Measurements from ENCODE around the gene GINS2. TPM values are rescaled to one million over a fixed set of nuclear protein-coding genes. Genes with fewer than 3 reads are reported as not detected.
A peak's percentile ranks its signal among the peaks of the same experiment; 100 is the strongest.

GINS2 gene
- total RNA-seq, 3 donors from 2014 or later = 60.6 to 65.8 (median 62.7) TPM

DNA sequence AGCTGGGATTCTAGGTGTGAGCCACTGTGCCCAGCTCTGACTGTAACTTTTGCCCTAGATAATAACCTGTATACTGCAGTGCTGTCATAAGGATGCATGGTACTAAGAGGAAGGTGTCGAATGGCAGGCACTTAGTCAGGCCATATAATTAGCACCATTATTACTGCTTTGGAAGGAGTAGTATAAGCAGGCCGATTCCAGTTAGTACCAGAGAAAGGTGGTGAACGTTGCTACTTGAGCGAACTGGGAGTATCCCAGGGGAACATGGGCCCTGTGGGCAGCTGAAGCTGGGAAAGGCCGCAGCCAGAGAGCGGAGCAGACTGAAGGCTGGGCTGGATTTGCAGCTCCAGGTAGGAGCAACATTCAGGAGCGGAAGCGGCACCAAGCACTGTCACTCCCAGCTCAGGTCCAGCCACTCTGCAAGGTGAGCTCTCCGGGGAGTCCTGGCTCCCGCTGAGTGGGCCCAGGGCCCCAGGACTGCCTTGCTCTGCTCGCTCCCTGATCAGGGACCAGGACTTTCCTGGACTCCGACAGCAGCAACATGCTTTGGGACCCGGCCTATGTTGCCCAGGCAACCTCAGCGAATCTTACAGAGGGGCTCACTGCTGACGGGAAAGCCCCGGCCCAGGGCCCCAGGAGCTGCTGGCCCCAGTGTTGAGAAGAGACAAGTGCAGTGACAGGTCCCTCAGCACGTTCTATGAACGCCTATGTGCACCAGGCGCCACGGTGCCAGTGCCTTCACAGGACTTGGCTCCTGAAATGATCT lies 33.6 kb upstream of the GINS2 start:
- H3K4me1 Mint-ChIP-seq (ENCODE audit: low read depth) = no peaks in the 10 kb centered on the region
- no peaks in the 10 kb centered on the region for H3K9me3 Mint-ChIP-seq
- no peak for ATAC-seq
- H3K4me3 Mint-ChIP-seq = no peak overlapping the region
- H3K36me3 Mint-ChIP-seq (ENCODE audit: insufficient read depth) = no peaks in the 10 kb centered on the region
- H3K27me3 Mint-ChIP-seq (ENCODE audit: low read depth) = peaks cover 7% of the 10 kb centered on the region
- DNase-seq = no peak

DNA sequence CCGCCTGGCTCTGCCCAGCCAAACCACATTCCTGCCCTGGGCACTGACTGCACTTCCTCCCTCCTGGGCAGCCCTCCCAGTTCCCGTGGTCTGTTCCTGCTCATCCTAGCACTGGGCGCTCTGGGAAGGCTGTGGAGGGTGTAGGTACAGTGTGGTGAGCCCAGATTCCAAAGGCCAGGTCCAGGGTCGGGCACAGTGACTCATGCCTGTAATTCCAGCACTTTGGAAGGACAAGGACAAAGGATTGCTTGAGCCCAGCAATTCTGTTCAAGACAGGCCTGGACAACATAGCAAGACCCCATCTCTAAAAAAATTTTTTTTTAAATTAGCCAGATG lies 31.5 kb upstream of the GINS2 start:
- ATAC-seq (no peak), DNase-seq (no peak)
- Mint-ChIP-seq H3K4me3 (no peak overlapping the region), H3K27me3 (ENCODE audit: low read depth) (peaks cover 7% of the 10 kb centered on the region), H3K9me3 (no peaks in the 10 kb centered on the region), H3K36me3 (ENCODE audit: insufficient read depth) (no peaks in the 10 kb centered on the region), H3K4me1 (ENCODE audit: low read depth) (peaks cover 6% of the 10 kb centered on the region)

DNA sequence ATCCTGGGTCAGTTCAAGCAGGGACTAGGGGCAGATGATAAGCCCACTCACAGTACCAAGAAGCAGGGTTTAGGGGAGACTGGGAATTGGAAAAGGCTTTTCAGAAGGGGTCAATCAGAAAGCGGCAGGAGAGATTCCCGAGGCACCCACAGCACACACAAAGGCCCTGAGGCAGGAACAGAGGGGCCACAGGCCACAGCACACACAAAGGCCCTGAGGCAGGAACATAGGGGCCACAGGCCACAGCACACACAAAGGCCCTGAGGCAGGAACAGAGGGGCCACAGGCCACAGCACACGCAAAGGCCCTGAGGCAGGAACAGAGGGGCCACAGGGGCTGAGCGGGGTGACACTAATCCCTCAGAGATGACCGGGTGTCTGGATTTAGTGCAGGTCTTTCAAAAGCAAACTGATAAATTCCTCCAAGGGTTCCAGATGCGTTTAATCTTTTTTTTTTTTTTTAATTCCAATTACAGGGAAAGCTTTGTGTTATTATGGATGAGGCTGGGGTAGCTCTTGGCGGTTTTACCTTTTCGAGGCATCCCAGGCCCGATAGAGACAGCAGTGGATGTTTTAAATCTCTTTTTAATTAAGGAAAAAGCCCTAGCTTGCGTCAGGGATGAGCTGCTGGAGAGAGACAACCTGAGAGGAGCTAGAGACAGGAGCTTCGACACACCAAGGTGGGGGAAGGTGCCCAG lies 31.0 kb upstream of the GINS2 start:
- Mint-ChIP-seq H3K4me1 (ENCODE audit: low read depth) (peaks cover 7% of the 10 kb centered on the region), H3K36me3 (ENCODE audit: insufficient read depth) (no peaks in the 10 kb centered on the region), H3K4me3 (no peak overlapping the region), H3K9me3 (no peaks in the 10 kb centered on the region), H3K27me3 (ENCODE audit: low read depth) (peaks cover 7% of the 10 kb centered on the region)
- ATAC-seq (no peak), DNase-seq (no peak)

DNA sequence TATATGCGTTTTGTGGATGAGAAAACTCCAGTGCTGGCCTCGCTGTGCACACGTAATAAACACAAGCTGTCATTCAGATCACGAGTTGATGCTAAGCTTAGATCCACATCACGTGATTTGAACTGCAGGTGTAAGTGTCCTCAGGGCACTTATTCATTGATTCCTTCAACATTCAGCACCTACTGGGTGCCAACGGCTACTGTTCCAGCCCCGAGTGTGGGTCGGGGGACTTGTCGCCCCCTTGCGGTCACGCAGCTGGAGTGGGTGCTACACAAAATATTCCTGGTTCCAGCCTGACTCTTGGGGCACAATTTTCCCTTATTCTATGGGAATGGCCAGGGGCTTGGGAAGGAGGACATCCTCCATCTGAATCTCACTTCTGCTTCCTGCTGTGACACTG lies 29.9 kb upstream of the GINS2 start:
- no peak for ATAC-seq
- H3K4me1 Mint-ChIP-seq (ENCODE audit: low read depth) = peaks cover 7% of the 10 kb centered on the region

DNA sequence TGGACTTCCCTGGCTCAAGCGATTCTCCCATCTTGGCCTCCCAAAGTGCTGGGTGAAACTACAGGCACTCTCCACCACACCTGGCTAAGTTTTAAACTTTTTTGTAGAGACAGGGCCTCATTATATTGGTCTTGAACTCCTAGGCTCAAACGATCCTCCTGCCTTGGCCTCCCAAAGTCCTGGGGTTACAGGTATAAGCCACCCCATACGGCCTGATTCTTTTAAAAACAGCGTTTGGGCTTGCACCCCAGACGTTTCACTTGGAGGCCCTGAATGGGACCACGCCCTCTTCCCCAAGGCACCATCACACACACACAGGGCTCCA lies 29.4 kb upstream of the GINS2 start:
- Mint-ChIP-seq H3K36me3 (ENCODE audit: insufficient read depth) (no peaks in the 10 kb centered on the region), H3K4me3 (no peak overlapping the region), H3K27me3 (ENCODE audit: low read depth) (peaks cover 7% of the 10 kb centered on the region), H3K4me1 (ENCODE audit: low read depth) (peaks cover 7% of the 10 kb centered on the region), H3K9me3 (no peaks in the 10 kb centered on the region)
- ATAC-seq = no peak
- DNase-seq = no peak

More for the DNA sequence above, 29.9 kb upstream of the GINS2 start:
- no peaks in the 10 kb centered on the region for H3K36me3 Mint-ChIP-seq (ENCODE audit: insufficient read depth)
- peaks cover 7% of the 10 kb centered on the region for H3K27me3 Mint-ChIP-seq (ENCODE audit: low read depth)
- no peaks in the 10 kb centered on the region for H3K9me3 Mint-ChIP-seq
- H3K4me3 Mint-ChIP-seq = no peak overlapping the region
- DNase-seq = no peak

DNA sequence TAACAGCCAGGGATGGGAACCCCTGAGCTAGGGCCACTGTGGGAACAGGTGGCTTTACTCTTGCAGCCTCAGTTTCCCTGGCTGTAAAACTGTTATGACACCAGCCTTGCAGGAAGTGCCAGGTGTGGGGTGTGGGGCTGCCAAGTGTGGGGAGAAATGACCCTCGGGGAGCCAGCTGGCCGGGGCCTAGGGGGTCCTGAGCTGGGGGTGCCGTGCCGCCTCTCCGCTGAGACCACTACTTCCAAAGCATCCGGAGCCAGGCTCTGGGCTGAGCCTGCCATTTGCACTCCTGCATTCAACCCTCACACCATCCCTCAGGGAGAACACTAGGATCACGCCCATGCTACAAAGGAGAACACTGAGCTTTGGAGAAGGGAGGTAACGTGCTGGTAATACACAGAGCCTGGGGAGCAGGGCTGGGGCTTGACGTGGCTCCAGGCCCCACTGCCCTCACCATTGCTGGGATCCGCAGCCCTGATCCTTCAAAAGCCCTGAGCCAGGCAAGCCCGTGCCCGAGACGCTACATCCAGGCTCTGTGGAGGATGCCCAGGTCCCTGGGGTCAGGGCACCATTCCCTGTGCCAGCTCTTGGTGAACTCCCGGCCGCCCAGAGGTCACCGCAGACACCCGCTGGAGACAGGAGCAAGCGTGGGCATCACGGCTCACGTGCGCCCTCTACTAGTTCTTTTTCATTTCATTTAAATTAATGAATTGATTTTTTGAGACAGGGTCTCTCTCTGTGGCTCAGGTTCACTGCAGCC lies 28.8 kb upstream of the GINS2 start:
- peaks cover 7% of the 10 kb centered on the region for H3K4me1 Mint-ChIP-seq (ENCODE audit: low read depth)
- H3K4me3 Mint-ChIP-seq = no peak overlapping the region
- H3K9me3 Mint-ChIP-seq = no peaks in the 10 kb centered on the region
- H3K36me3 Mint-ChIP-seq (ENCODE audit: insufficient read depth) = no peaks in the 10 kb centered on the region
- peak; percentile 51 to 65 for ATAC-seq
- peak; percentile 44 for DNase-seq
- peaks cover 7% of the 10 kb centered on the region for H3K27me3 Mint-ChIP-seq (ENCODE audit: low read depth)

DNA sequence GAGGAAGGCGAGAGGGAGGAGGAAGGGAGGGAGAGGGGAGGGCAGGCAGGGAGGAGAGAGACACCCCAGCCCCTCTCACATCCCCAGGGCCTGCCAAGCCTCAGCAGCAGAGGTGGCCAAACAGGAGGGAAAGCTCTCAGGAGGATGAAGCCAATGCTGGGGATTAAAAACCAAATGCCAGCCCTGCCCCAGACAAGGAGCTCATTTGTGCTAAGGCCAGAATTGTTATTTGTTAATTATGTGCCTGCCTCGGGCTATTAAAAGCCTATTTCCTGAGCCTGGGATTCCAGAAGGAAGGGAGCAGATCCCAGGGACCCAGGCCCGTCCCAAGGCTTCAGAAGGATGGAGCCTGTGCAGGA lies 27.9 kb upstream of the GINS2 start:
- no peak overlapping the region for H3K4me3 Mint-ChIP-seq
- peaks cover 7% of the 10 kb centered on the region for H3K4me1 Mint-ChIP-seq (ENCODE audit: low read depth)
- no peak for DNase-seq
- ATAC-seq = no peak
- peaks cover 3% of the 10 kb centered on the region for H3K9me3 Mint-ChIP-seq
- H3K36me3 Mint-ChIP-seq (ENCODE audit: insufficient read depth) = peaks cover 6% of the 10 kb centered on the region
- peaks cover 7% of the 10 kb centered on the region for H3K27me3 Mint-ChIP-seq (ENCODE audit: low read depth)

DNA sequence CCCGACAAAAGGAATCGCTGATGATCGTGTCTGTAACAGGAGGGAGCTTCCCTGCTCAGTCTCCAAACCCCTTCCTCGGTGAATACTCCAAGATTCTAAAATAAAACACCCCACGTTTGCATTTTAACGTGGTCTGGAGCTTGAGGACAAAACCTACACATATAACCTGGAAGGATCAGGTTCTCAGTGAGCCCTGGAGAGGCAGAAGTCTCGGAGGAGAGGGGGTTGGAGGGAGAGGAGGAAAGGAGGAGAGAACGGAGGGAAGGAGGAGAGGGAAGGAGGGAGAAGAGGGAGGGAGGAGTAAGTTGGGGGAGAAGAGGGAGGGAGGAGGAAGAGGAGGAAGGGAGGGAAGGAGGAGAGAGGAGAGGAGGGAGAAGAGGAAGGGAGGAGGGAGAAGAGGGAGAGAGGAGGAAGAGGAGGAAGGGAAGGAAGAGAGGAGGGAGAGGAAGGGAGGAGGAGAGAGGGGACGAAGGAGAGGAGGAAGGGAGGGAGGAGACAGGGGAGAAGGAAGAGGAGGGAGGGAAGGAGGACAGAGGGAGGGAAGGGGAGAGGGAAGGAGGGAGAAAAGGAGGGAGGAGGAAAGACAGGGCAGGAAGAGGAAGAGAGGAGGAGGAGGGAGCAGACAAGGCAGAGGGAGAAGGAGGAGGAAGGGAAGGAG lies 27.4 kb upstream of the GINS2 start:
- ATAC-seq (no peak), DNase-seq (no peak)
- Mint-ChIP-seq H3K36me3 (ENCODE audit: insufficient read depth) (peaks cover 6% of the 10 kb centered on the region), H3K4me1 (ENCODE audit: low read depth) (peaks cover 7% of the 10 kb centered on the region), H3K27me3 (ENCODE audit: low read depth) (peaks cover 7% of the 10 kb centered on the region), H3K9me3 (peaks cover 3% of the 10 kb centered on the region), H3K4me3 (no peak overlapping the region)

DNA sequence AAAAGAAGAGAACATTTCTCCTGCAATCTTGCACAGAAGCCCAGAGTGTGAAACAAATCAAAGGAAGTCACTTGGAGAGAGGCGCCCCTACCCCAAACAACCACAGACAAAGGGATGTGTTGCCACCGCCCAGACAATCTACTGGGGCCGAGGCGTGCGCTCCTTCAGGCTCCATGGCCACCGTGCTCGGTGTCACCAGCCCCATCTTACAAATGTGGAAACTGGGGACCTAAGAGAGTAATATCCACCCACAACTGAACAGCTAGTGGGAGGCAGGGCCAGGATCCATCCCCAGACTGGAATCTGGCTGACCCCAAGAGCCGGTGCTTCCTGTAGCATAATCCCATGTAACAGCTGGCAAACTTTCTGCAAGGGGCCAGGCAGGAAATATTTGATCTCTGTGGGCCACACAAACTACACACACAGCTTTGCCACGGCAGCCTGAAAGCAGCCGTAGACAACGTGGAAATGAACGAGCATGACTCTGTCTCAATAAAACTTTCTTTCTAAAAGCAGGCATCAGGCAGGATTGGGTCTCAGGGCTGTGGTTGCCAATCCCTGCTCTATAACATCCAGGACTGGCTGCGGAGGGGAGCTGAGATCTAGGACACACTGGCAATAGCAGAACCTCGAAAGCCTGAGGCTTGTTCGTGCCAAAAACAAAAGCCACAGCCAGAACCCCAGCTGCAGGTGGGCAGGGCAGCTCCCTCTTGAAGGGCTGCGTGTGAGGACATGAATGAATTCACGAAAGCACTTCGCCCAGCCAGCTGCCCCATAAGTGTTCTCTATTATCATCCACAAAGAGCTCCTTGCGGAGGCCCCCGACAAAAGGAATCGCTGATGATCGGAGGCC lies 26.6 kb upstream of the GINS2 start:
- peaks cover 7% of the 10 kb centered on the region for H3K4me1 Mint-ChIP-seq (ENCODE audit: low read depth)
- H3K4me3 Mint-ChIP-seq = peak overlapping the region; percentile 9
- no peak for ATAC-seq
- H3K36me3 Mint-ChIP-seq (ENCODE audit: insufficient read depth) = peaks cover 11% of the 10 kb centered on the region
- H3K27me3 Mint-ChIP-seq (ENCODE audit: low read depth) = peaks cover 7% of the 10 kb centered on the region
- no peak for DNase-seq
- H3K9me3 Mint-ChIP-seq = peaks cover 3% of the 10 kb centered on the region

DNA sequence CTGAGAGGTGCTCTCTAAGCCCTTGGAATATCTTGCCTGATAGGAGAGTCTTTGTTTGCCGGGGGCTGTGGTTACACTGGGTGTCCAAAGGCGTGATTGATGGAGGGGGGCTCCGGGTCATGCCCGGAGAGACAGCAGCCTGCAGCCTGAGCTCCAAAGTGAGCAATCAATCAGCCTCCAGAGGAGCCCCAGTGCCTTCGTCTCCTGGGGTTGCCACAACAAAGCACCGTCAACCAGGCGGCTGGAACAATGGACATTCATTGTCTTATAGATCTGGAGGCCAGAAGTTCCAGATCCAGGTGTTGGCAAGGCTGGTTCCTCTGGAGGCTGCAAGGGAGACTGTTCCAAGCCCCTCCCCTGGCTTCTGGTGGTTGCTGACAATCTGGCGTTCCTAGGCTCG lies 24.0 kb upstream of the GINS2 start:
- no peak for ATAC-seq
- H3K4me1 Mint-ChIP-seq (ENCODE audit: low read depth) = peaks cover 7% of the 10 kb centered on the region
- H3K9me3 Mint-ChIP-seq = peaks cover 3% of the 10 kb centered on the region
- peaks cover 4% of the 10 kb centered on the region for H3K27me3 Mint-ChIP-seq (ENCODE audit: low read depth)
- H3K36me3 Mint-ChIP-seq (ENCODE audit: insufficient read depth) = peaks cover 11% of the 10 kb centered on the region
- no peak overlapping the region for H3K4me3 Mint-ChIP-seq
- no peak for DNase-seq

DNA sequence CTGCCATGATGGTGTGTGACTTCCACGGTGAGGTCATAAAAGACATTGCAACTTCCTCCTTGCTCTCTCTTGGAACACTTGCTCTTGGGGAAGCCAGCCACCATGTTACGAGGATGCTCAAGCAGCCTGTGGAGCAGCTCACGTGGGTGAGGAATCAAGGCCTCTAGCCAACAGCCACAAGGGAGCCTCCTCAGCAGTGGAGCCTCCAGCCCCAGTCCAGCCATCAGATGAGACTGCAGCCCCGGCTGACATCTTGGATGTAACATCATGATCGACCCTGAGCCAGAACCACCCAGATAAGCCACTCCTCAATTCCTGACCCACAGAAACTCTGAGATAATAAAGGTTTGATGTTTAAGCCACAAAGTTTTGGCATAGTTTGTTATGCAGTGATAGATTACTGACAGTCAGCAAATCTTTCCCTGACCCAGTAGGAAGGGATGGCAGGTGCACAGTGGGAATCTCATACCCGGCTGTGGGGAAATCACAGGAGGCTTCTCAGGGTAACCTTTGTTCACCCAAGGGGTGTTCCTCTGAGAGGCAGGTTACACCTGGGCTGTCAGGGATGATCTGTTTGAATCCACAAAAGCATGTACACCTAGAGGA lies 23.3 kb upstream of the GINS2 start:
- H3K36me3 Mint-ChIP-seq (ENCODE audit: insufficient read depth) = peaks cover 11% of the 10 kb centered on the region
- H3K27me3 Mint-ChIP-seq (ENCODE audit: low read depth) = no peaks in the 10 kb centered on the region
- no peak for DNase-seq
- ATAC-seq = no peak
- peaks cover 7% of the 10 kb centered on the region for H3K4me1 Mint-ChIP-seq (ENCODE audit: low read depth)
- no peak overlapping the region for H3K4me3 Mint-ChIP-seq
- peaks cover 3% of the 10 kb centered on the region for H3K9me3 Mint-ChIP-seq

DNA sequence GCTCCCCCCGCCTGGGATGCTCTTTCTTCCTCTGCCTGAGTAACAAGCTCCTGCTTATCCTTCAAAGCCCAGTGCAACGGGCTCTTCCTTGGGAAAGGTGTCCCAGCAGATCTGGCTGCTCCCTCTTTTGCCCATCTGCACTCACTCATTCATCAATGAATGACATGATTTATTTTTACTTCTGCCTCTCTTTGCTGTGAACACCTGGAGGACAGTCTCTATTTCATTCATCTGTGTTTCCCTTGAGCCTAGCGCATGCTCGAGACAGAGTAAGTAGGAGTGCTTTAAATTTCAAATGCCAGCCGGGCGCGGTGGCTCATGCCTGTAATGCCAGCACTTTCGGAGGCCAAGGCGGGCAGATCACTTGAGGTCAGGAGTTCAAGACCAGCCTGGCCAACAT lies 22.0 kb upstream of the GINS2 start:
- H3K36me3 Mint-ChIP-seq (ENCODE audit: insufficient read depth) = peaks cover 11% of the 10 kb centered on the region
- H3K4me3 Mint-ChIP-seq = no peak overlapping the region
- no peaks in the 10 kb centered on the region for H3K27me3 Mint-ChIP-seq (ENCODE audit: low read depth)
- ATAC-seq = no peak
- DNase-seq = no peak
- H3K4me1 Mint-ChIP-seq (ENCODE audit: low read depth) = peaks cover 5% of the 10 kb centered on the region
- H3K9me3 Mint-ChIP-seq = peaks cover 3% of the 10 kb centered on the region

DNA sequence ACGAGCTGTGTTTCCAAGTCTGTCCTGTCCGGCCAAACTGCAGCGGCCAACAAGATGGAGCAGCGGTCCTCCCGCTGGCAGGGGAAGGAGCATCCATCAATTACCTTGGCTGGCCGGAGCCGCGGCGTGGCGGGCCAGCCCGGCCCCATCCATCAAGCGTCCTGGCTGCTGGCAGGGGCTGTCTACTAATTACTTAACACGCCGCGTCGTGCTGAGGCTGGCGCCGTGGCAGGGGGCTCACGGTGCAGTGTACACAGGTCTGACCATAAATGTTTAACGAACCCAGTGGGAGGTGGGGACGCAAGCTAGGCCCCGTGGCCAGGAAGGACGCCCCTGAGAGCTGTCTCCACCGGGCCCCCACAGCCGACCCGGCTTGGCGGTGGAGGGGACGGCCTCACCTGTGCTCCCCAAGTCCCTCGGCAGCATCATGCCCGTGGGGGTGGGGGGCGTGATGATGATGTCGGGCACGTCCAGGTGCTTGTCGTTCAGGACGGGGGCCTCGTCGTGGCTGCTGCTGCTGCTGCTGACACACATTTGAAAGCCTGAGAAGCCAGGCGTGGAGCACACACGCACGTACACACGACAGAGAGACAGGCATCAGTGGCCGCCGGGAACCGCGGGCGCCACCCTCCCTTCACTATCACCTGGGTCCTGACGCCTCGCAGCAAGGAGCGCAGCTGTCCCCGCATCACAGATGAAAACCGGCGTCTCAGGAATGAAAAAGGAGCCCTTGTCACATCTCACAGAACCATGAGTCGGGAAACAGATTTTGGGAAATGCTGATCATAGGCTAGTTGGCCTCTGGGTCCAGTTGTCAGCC lies 21.2 kb upstream of the GINS2 start:
- no peak for DNase-seq
- peaks cover 11% of the 10 kb centered on the region for H3K36me3 Mint-ChIP-seq (ENCODE audit: insufficient read depth)
- ATAC-seq = no peak

More for the DNA sequence above, 21.2 kb upstream of the GINS2 start:
- no peaks in the 10 kb centered on the region for H3K27me3 Mint-ChIP-seq (ENCODE audit: low read depth)
- H3K4me1 Mint-ChIP-seq (ENCODE audit: low read depth) = peaks cover under 1% of the 10 kb centered on the region
- no peak overlapping the region for H3K4me3 Mint-ChIP-seq
- peaks cover 3% of the 10 kb centered on the region for H3K9me3 Mint-ChIP-seq

Data from activated T-cell treated with anti-CD3 and anti-CD28 coated beads, Interleukin-2, amount 50 U/mL, for 4 hours (primary cell).